Fibroblast of pulmonary artery (primary cell): ENCODE results near the gene STH.

Source experiments
- DNase-seq: peaks from one replicate; pipeline ENCODE4 v3.0.0-alpha.2; 2010; ENCODE audit warnings: low read depth
- H3K4me3 ChIP-seq: replicated peaks from 2 replicates; pipeline ENCODE4 v1.5.1; 2011; ENCODE audit warnings: low read depth, mild to moderate bottlenecking, control low read depth, low read length, moderate library complexity
- TF ChIP-seq, protein P1 (sequence below): IDR thresholded peaks from 2 replicates; pipeline ENCODE4 v1.5.1; 2011; ENCODE audit warnings: mild to moderate bottlenecking, control low read depth, low read length, inconsistent platforms; ENCODE audit errors: missing control alignments

STH gene

DNA sequence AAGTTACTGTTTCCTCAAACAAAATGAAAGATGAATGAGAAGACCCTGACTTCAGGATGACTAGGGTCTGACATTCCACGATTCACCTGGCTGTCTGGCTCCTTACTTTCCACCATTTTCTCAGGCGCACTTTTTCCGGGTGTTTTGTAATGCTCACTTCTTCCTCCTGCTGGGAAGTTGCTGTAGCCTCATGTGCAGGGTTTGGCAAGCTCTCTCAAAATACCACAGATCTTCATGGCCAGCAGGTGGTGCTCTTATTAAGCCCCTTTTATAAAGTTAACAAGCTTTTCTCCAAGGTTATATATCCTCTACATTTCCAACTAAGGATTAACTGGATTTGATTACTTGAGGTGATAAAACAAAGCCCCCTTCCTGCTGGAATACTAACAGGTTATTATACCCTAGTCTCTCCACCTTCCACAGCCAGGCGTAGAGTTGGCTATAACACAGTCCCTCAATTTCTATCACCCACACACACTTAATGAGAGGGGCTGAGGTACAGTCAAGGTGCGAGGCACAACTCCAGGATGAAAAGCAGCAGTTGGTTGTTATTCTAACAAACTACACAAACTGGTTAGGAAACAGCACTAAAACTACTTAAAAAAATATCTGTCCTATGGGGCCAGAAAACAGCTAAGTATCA is 45.4 kb downstream of the STH start:
- DNase-seq = peak; percentile 96
- no peak overlapping the region for H3K4me3 ChIP-seq
- TF ChIP-seq, protein P1, sequence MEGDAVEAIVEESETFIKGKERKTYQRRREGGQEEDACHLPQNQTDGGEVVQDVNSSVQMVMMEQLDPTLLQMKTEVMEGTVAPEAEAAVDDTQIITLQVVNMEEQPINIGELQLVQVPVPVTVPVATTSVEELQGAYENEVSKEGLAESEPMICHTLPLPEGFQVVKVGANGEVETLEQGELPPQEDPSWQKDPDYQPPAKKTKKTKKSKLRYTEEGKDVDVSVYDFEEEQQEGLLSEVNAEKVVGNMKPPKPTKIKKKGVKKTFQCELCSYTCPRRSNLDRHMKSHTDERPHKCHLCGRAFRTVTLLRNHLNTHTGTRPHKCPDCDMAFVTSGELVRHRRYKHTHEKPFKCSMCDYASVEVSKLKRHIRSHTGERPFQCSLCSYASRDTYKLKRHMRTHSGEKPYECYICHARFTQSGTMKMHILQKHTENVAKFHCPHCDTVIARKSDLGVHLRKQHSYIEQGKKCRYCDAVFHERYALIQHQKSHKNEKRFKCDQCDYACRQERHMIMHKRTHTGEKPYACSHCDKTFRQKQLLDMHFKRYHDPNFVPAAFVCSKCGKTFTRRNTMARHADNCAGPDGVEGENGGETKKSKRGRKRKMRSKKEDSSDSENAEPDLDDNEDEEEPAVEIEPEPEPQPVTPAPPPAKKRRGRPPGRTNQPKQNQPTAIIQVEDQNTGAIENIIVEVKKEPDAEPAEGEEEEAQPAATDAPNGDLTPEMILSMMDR = peak; percentile 94

DNA sequence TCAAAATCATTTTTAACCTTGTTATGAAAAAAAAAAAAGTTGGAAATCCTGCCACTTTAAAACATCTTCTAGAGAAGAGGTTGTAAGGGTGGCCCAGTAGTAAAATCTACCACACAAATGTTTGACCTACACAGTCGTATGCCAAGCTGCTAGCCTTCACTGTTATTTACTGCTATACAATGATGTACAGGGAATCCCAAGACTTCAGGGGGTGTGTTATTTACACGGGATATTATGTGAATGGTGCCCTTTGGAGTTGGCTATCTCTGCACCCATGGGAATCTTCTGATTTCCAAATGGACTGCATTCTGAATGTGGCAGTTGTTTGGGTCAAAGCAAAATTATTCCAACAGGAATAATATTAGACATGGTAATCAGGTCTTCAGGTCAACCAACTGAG is 45.9 kb downstream of the STH start:
- DNase-seq = no peak
- TF ChIP-seq, protein P1 = no peak
- no peak overlapping the region for H3K4me3 ChIP-seq

DNA sequence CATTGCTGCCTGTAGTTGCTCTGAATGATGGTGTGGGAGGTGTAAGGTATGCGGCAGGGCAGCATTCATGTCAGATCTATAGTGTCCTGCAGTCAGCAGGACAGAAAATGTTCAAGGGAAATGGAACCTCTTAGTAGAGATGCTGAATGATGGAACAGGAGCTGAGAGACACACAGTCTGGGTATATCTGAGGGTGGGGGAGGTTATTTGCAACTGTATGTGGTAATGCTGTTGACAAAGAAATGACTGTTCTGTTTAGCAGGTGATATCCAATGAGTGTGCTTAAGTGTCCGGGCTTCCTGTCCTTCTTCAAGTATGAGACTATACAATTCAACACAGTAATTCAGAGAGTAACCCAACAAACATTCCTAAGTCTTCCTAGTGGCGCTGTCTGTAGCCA is 46.6 kb downstream of the STH start:
- TF ChIP-seq, protein P1 = no peak
- DNase-seq = peak; percentile 37
- H3K4me3 ChIP-seq = no peak overlapping the region

DNA sequence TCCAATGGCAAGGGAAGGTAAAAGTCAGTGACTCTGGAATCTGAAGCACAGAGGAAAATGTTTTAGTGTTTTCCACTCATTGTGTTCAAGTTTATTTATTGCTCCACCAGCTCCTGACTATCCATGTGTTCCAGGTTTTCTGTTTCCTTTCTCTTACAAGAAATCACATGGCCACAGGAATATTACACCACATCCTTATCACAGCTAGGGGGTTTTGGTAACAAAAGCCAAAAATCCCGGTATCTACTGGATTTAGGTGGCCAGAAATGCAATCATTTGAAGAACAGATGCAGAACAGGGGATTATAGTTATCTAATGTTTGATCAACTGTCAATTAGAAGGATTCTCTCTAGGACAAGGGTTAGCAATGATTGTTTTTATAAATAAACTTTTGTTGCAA is 47.9 kb downstream of the STH start:
- peak; percentile 86 for DNase-seq
- TF ChIP-seq, protein P1 = peak; percentile 9
- no peak overlapping the region for H3K4me3 ChIP-seq

DNA sequence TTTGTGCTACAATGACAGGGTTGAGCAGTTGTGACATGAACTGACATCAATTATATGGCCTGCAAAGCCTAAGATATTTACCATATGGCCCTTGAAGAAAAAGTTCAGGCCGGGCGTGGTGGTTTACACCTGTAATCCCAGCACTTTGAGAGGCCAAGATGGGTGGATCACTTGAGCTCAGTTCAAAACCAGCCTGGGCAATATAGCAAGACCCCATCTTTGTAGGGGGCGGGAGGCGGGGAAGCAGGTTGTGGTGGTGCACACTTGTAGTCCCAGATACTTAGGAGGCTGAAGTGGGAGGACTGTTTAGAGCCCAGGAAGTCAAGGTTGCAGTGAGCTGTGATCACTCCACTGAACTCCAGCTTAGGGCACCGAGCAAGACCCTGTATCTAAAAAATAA is 48.3 kb downstream of the STH start:
- no peak overlapping the region for H3K4me3 ChIP-seq
- TF ChIP-seq, protein P1 = no peak
- DNase-seq = no peak

DNA sequence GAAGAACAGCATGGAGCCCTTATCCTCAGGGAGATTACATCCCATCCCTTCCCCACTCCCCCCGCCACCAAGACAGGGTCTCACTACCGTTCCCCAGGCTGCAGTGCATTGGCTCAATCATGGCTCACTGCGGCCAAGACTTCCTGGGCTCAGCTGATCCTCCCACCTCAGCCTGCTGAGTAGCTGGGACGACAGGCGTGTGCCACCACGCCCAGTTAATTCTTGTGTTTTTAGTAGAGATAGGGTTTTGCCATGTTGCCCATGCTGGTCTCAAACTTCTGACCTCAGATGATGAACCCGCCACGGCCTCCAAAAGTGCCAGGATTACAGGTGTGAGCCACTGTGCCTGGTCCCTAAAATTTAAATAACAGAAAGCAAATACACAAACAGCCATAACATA is 48.8 kb downstream of the STH start:
- no peak for DNase-seq
- TF ChIP-seq, protein P1 = no peak
- no peak overlapping the region for H3K4me3 ChIP-seq
